Liver (tissue), 9 donors: ENCODE measurements around the gene SLC25A52. TPM values are rescaled to one million over a fixed set of nuclear protein-coding genes. Genes with fewer than 3 reads are reported as not detected.

Source experiments
- DNase-seq: peaks from one replicate; pipeline ENCODE4 v3.0.0-alpha.2; 2017; ENCODE audit warnings: low spot score
- H3K27ac ChIP-seq, 2 donors: one replicate each; pipeline ENCODE4 v1.7.0; 2013; ENCODE audit warnings: inconsistent platforms in 2 of 2, low read length in 2 of 2, control low read depth in 1 of 2, low read depth in 1 of 2, mild to moderate bottlenecking in 1 of 2
- H3K27me3 ChIP-seq, 4 donors: one replicate each; pipeline versions ENCODE4 v1.6.1 to v1.7.0; 2013; ENCODE audit warnings: low read length in 3 of 4, inconsistent platforms in 1 of 4, mild to moderate bottlenecking in 1 of 4, moderate library complexity in 1 of 4; ENCODE audit not compliant: control insufficient read depth in 4 of 4, insufficient read depth in 4 of 4
- H3K36me3 ChIP-seq, 4 donors: one replicate each; pipeline versions ENCODE4 v1.6.1 to v1.7.0; 2013; ENCODE audit warnings: low read length in 3 of 4, mild to moderate bottlenecking in 3 of 4, low read depth in 1 of 4, moderate library complexity in 1 of 4; ENCODE audit not compliant: control insufficient read depth in 4 of 4, insufficient read depth in 3 of 4
- H3K4me1 ChIP-seq, 4 donors: one replicate each; pipeline versions ENCODE4 v1.6.1 to v1.7.0; 2013; ENCODE audit warnings: low read length in 3 of 4, mild to moderate bottlenecking in 3 of 4, moderate library complexity in 1 of 4; ENCODE audit not compliant: control insufficient read depth in 4 of 4, insufficient read depth in 4 of 4
- H3K4me3 ChIP-seq, 3 donors: one replicate each; pipeline versions ENCODE4 v1.6.1 to v1.7.0; 2013; ENCODE audit warnings: low read length in 3 of 3, control low read depth in 1 of 3, low read depth in 1 of 3, mild to moderate bottlenecking in 1 of 3
- H3K9ac ChIP-seq, 2 donors: one replicate each; pipeline ENCODE4 v1.7.0; 2013; ENCODE audit warnings: low read length in 2 of 2, mild to moderate bottlenecking in 2 of 2, moderate library complexity in 2 of 2, control low read depth in 1 of 2, low read depth in 1 of 2
- H3K9me3 ChIP-seq, 4 donors: one replicate each; pipeline versions ENCODE4 v1.6.1 to v1.7.0; 2013; ENCODE audit warnings: low read length in 3 of 4; ENCODE audit not compliant: control insufficient read depth in 4 of 4
- ATF3 ChIP-seq: IDR thresholded peaks from 2 replicates; pipeline ENCODE4 v1.6.1; 2016; ENCODE audit warnings: antibody characterized with exemption
- CTCF ChIP-seq: fragments of 150-350 bp; IDR thresholded peaks from 2 replicates; pipeline ENCODE4 v1.5.1; 2017; ENCODE audit warnings: improper control_type of control experiment, low read depth, low read length; ENCODE audit not compliant: missing input control
- EGR1 ChIP-seq, 2 donors: IDR thresholded peaks; 2 replicates each; pipeline ENCODE4 v1.6.1; 2016 to 2018; ENCODE audit warnings: antibody characterized with exemption in 2 of 2, low read depth in 2 of 2
- FOXA1 ChIP-seq: IDR thresholded peaks from 2 replicates; pipeline ENCODE4 v1.6.1; 2016; ENCODE audit warnings: antibody characterized with exemption
- FOXA2 ChIP-seq: IDR thresholded peaks from 2 replicates; pipeline ENCODE4 v1.6.1; 2016; ENCODE audit warnings: antibody characterized with exemption
- GABPA ChIP-seq, 2 donors: IDR thresholded peaks in 1 of 2; conservative IDR thresholded peaks in 1 of 2; 2 replicates each; pipeline ENCODE4 v1.6.1; 2016; ENCODE audit warnings: antibody characterized with exemption in 2 of 2, mild to moderate bottlenecking in 1 of 2, moderate library complexity in 1 of 2
- HNF4A ChIP-seq, 2 donors: conservative IDR thresholded peaks; 2 replicates each; pipeline ENCODE4 v1.6.1; 2016; ENCODE audit warnings: antibody characterized with exemption in 2 of 2, mild to moderate bottlenecking in 2 of 2
- HNF4G ChIP-seq: IDR thresholded peaks from 2 replicates; pipeline ENCODE4 v1.6.1; 2016; ENCODE audit warnings: antibody characterized with exemption
- JUND ChIP-seq, 2 donors: IDR thresholded peaks; 2 replicates each; pipeline ENCODE4 v1.6.1; 2016; ENCODE audit warnings: antibody characterized with exemption in 2 of 2
- MAX ChIP-seq: IDR thresholded peaks from 2 replicates; pipeline ENCODE4 v1.6.1; 2016; ENCODE audit warnings: antibody characterized with exemption
- NR2F2 ChIP-seq: IDR thresholded peaks from 2 replicates; pipeline ENCODE4 v1.6.1; 2016; ENCODE audit warnings: antibody characterized with exemption
- RAD21 ChIP-seq, 2 donors: IDR thresholded peaks; 2 replicates each; pipeline ENCODE4 v1.6.1; 2016; ENCODE audit warnings: antibody characterized with exemption in 2 of 2, mild to moderate bottlenecking in 2 of 2
- REST ChIP-seq: IDR thresholded peaks from 2 replicates; pipeline ENCODE4 v1.6.1; 2016; ENCODE audit warnings: antibody characterized with exemption, mild to moderate bottlenecking
- RXRA ChIP-seq, 2 donors: IDR thresholded peaks; 2 replicates each; pipeline ENCODE4 v1.6.1; 2017 to 2018; ENCODE audit warnings: antibody characterized with exemption in 2 of 2, mild to moderate bottlenecking in 1 of 2
- SP1 ChIP-seq: IDR thresholded peaks from 2 replicates; pipeline ENCODE4 v1.6.1; 2018; ENCODE audit warnings: antibody characterized with exemption, mild to moderate bottlenecking
- TAF1 ChIP-seq: conservative IDR thresholded peaks from 2 replicates; pipeline ENCODE4 v1.6.1; 2016; ENCODE audit warnings: antibody characterized with exemption, mild to moderate bottlenecking
- YY1 ChIP-seq: IDR thresholded peaks from 2 replicates; pipeline ENCODE4 v1.6.1; 2016; ENCODE audit warnings: antibody characterized with exemption, mild to moderate bottlenecking
- ZBTB33 ChIP-seq: IDR thresholded peaks from 2 replicates; pipeline ENCODE4 v1.6.1; 2016; ENCODE audit warnings: antibody characterized with exemption
- WGBS: extraction: QIAGEN DNeasy Blood & Tissue Kit; methylation state at CpG from one replicate; pipeline ENCODE4 v1.1.7; 2013; 5-methylcytosine and 5-hydroxymethylcytosine counted together
- polyA plus RNA-seq, 2 donors: library from polyadenylated mRNA; stranded (reverse) in 1 of 2; unstranded in 1 of 2; fragments of 200-250 nt in 1 of 2; fragments of >200 nt in 1 of 2; fragmentation: Nextera tagmentation in 1 of 2; extraction: Ambion mirVana in 1 of 2; gene quantifications; one replicate each; pipeline versions ENCODE4 v1.2.1 to v1.2.3, GENCODE V29; 2013 to 2015
- total RNA-seq, 2 donors: library from RNA; depleted of rRNA; stranded (reverse); fragments of >200 nt; gene quantifications; one replicate each; pipeline ENCODE4 v1.2.3, GENCODE V29; 2014
- donor health status: healthy.
- donor health status: healthy.
- donor health status: healthy.
- donor health status: healthy.
- donor health status: healthy.

The SLC25A52 gene
- total and polyA plus RNA-seq, 4 donors: 0.14 to 0.17 TPM; not detected in 2

GRCh38 chr18:31719363-31720006 is 41.2 kb downstream of the SLC25A52 start:
- H3K36me3 ChIP-seq: no peaks in the 10 kb centered on the region
- 92% methylated on average over 7 of the region's 7 CpGs for WGBS
- peaks cover 0 to 1% (median 0%) of the 10 kb centered on the region in 4 donors for H3K9me3 ChIP-seq
- H3K9ac ChIP-seq: no peak overlapping the region
- H3K27me3 ChIP-seq: no peaks in the 10 kb centered on the region
- H3K4me1 ChIP-seq: peaks cover 0 to 14% (median under 1%) of the 10 kb centered on the region in 4 donors
- no peak for TF ChIP-seq ATF3
- no peak for TF ChIP-seq RAD21 (IDR thresholded peaks at IDR 0.05)
- no peak for DNase-seq
- no peak overlapping the region for H3K27ac ChIP-seq
- H3K4me3 ChIP-seq: no peak overlapping the region

- TF ChIP-seq NR2F2 (no peak), HNF4A (conservative IDR thresholded peaks at IDR 0.05) (no peak), ATF3 (no peak), YY1 (no peak), RAD21 (IDR thresholded peaks at IDR 0.05) (no peak), EGR1 (IDR thresholded peaks at IDR 0.05; ENCODE audit: low read depth in 2 of 2) (no peak), CTCF (no peak), ZBTB33 (no peak), SP1 (no peak), REST (no peak), TAF1 (no peak), RXRA (IDR thresholded peaks at IDR 0.05) (no peak), GABPA (IDR thresholded peaks at IDR 0.05 in 1 of 2, conservative IDR thresholded peaks at IDR 0.05 in 1 of 2) (no peak), MAX (no peak), FOXA1 (no peak), HNF4G (no peak), FOXA2 (no peak), JUND (IDR thresholded peaks at IDR 0.05) (no peak)
Observed at GRCh38 chr18:31718386-31718785, 42.3 kb downstream of the SLC25A52 start.

More at GRCh38 chr18:31718386-31718785, 42.3 kb downstream of the SLC25A52 start:
- H3K36me3 ChIP-seq: no peaks in the 10 kb centered on the region
- H3K9me3 ChIP-seq: peaks cover 0 to 1% (median 0%) of the 10 kb centered on the region in 4 donors
- no peak for DNase-seq
- no peaks in the 10 kb centered on the region for H3K27me3 ChIP-seq
- peaks cover 0 to 8% (median 0%) of the 10 kb centered on the region in 4 donors for H3K4me1 ChIP-seq
- H3K9ac ChIP-seq: no peak overlapping the region
- H3K27ac ChIP-seq: no peak overlapping the region
- 90% methylated on average over 3 of the region's 3 CpGs for WGBS
- H3K4me3 ChIP-seq: no peak overlapping the region
